B cell (primary cell): Measurements from ENCODE around the gene CYP26A1. TPM values are rescaled to one million over a fixed set of nuclear protein-coding genes. Genes with fewer than 3 reads are reported as not detected.
"Not testable (repeated sequence)": the region's sequence is repeated elsewhere in the genome, so short reads cannot be mapped to it uniquely, and the experiment has no call there.

ENCODE experiments used
- ATAC-seq: fragments of 200-7000 bp; cut with Tn5 transposase; one replicate; pipeline ENCODE4 v1.10.0; 2021; ENCODE audit warnings: low read depth, mild to moderate bottlenecking, moderate number of reproducible peaks, moderate library complexity
- CTCF ChIA-PET: fragments of 350-600 bp; sonication (Branson Sonifier 250); formaldehyde crosslinking; loops from one replicate; lab custom pipeline; 2021; ENCODE audit warnings: antibody characterized with exemption, inconsistent platforms; lab: Charles Lee
- POLR2A ChIA-PET: fragments of 350-600 bp; sonication (Branson Sonifier 250); formaldehyde crosslinking; loops from one replicate; lab custom pipeline; 2021; ENCODE audit warnings: antibody characterized with exemption; lab: Charles Lee
- DNase-seq: peaks from one replicate; pipeline ENCODE4 v3.0.0; 2013
- H2AFZ ChIP-seq: 2 replicates; pipeline ENCODE4 v1.6.1; 2012; ENCODE audit warnings: mild to moderate bottlenecking, low read depth, low read length; ENCODE audit not compliant: insufficient read depth, poor library complexity, severe bottlenecking
- H3K27ac ChIP-seq, 2 donors: 1 replicate in 1 of 2; 2 replicates in 1 of 2; pipeline ENCODE4 v1.5.1; 2012 to 2013; ENCODE audit warnings: low read length in 2 of 2, mild to moderate bottlenecking in 2 of 2, moderate library complexity in 1 of 2
- H3K27me3 ChIP-seq, 4 experiments: fragments of 200-600 bp in 1 of 4; sonication (generic) in 1 of 4; replicated peaks in 1 of 4; 1 replicate in 2 of 4; 2 replicates in 2 of 4; pipeline versions ENCODE4 v1.6.1 to v1.7.0; 2013 to 2016; ENCODE audit warnings: low read length in 3 of 4, mild to moderate bottlenecking in 2 of 4, mixed read lengths in 1 of 4, moderate library complexity in 1 of 4; ENCODE audit not compliant: insufficient read depth in 4 of 4, control insufficient read depth in 3 of 4; ENCODE audit errors: control extremely low read depth in 1 of 4
- H3K36me3 ChIP-seq, 2 experiments: replicated peaks in 1 of 2; 1 replicate in 1 of 2; 2 replicates in 1 of 2; pipeline versions ENCODE4 v1.6.1 to v1.7.1; 2013; ENCODE audit warnings: low read length in 1 of 2; ENCODE audit not compliant: insufficient read depth in 2 of 2, control insufficient read depth in 1 of 2; ENCODE audit errors: control extremely low read depth in 1 of 2, extremely low read depth in 1 of 2
- H3K4me1 ChIP-seq, 2 donors: fragments of 200-600 bp in 1 of 2; sonication (generic) in 1 of 2; 1 replicate in 1 of 2; 2 replicates in 1 of 2; pipeline versions ENCODE4 v1.5.1 to v1.6.1; 2013 to 2017; ENCODE audit warnings: low read length in 2 of 2; ENCODE audit not compliant: control insufficient read depth in 2 of 2, insufficient read depth in 2 of 2
- H3K4me2 ChIP-seq: replicated peaks from 2 replicates; pipeline ENCODE3; 2012; ENCODE audit warnings: mild to moderate bottlenecking, low read depth, low read length; ENCODE audit not compliant: poor library complexity, severe bottlenecking
- H3K4me3 ChIP-seq, 5 experiments: fragments of 200-600 bp in 1 of 5; sonication (generic) in 1 of 5; 1 replicate in 3 of 5; 2 replicates in 2 of 5; pipeline versions ENCODE4 v1.5.1 to v1.7.0; 2011 to 2016; ENCODE audit warnings: low read length in 4 of 5, mild to moderate bottlenecking in 4 of 5, low read depth in 2 of 5, control low read depth in 1 of 5, moderate library complexity in 1 of 5; ENCODE audit not compliant: insufficient read depth in 1 of 5; ENCODE audit errors: control extremely low read depth in 1 of 5, extremely low read depth in 1 of 5
- H3K79me2 ChIP-seq: fragments of 200-600 bp; sonication (generic); one replicate; pipeline ENCODE4 v1.6.0; 2016; ENCODE audit warnings: low read length; ENCODE audit not compliant: control insufficient read depth, insufficient read depth
- H3K9ac ChIP-seq: fragments of 200-600 bp; sonication (generic); 2 replicates; pipeline ENCODE4 v1.6.1; 2017; ENCODE audit warnings: mild to moderate bottlenecking, low read length, moderate library complexity
- H3K9me3 ChIP-seq, 3 donors: one replicate each; pipeline versions ENCODE4 v1.6.1 to v1.7.1; 2013; ENCODE audit warnings: low read length in 2 of 3; ENCODE audit not compliant: control insufficient read depth in 2 of 3, insufficient read depth in 1 of 3; ENCODE audit errors: control extremely low read depth in 1 of 3
- H4K20me1 ChIP-seq: 2 replicates; pipeline ENCODE4 v1.6.0; 2012; ENCODE audit warnings: mild to moderate bottlenecking, low read length; ENCODE audit not compliant: insufficient read depth, control insufficient read depth, poor library complexity, severe bottlenecking
- H3K27ac Mint-ChIP-seq: one replicate; pipeline ENCODE4 v1.8.0; 2021; ENCODE audit warnings: mixed read lengths
- H3K27me3 Mint-ChIP-seq: one replicate; pipeline ENCODE4 v1.8.0; 2021; ENCODE audit warnings: mixed read lengths
- H3K4me1 Mint-ChIP-seq: one replicate; pipeline ENCODE4 v1.8.0; 2021; ENCODE audit warnings: mixed read lengths
- H3K4me3 Mint-ChIP-seq: one replicate; pipeline ENCODE4 v1.8.0; 2021; ENCODE audit warnings: mixed read lengths
- H3K9me3 Mint-ChIP-seq: one replicate; pipeline ENCODE4 v1.8.0; 2022; ENCODE audit warnings: mixed read lengths; ENCODE audit not compliant: insufficient read depth
- CTCF ChIP-seq: fragments of 200-600 bp; IDR thresholded peaks from one replicate; pipeline ENCODE4 v1.8.0; 2022; ENCODE audit warnings: antibody characterized with exemption, mild to moderate bottlenecking
- EZH2 ChIP-seq: IDR thresholded peaks from 2 replicates; pipeline ENCODE4 v1.6.1; 2012; ENCODE audit warnings: borderline replicate concordance, low read depth, mild to moderate bottlenecking, moderate library complexity, low read length; ENCODE audit not compliant: insufficient read depth, poor library complexity, severe bottlenecking
- WGBS: methylation state at CpG from one replicate; pipeline ENCODE4 v1.1.5; 2013; ENCODE audit warnings: missing lambda C conversion rate; ENCODE audit not compliant: insufficient coverage; 5-methylcytosine and 5-hydroxymethylcytosine counted together
- intact Hi-C: fragments of 100-400 bp; cut with micrococcal nuclease; formaldehyde crosslinking; loops from one replicate; pipeline ENCODE4 v1.10.0; 2022
- polyA plus RNA-seq: library from polyadenylated mRNA; depleted of rRNA; stranded (reverse); fragments of >200 nt; gene quantifications from 2 replicates; pipeline ENCODE4 v1.2.3, GENCODE V29; 2012
- total RNA-seq, 2 donors: library from RNA; stranded (reverse); fragments of 120-200 nt in 1 of 2; gene quantifications; 1 replicate in 1 of 2; 2 replicates in 1 of 2; pipeline versions ENCODE4 v1.2.3 to v1.2.4, GENCODE V29; 2013 to 2022

Gene CYP26A1
- total and polyA plus RNA-seq, 2 donors (not counting 1 experiment from before 2014, with no cell fraction given) = not detected

GRCh38 chr10:93099670-93100069 is 26.0 kb downstream of the CYP26A1 start:
- TF ChIP-seq EZH2 (no peak), CTCF (no peak)
- Histone ChIP-seq H3K9me3 (peaks cover 0 to 2% (median 0%) of the 10 kb centered on the region in 3 donors), H2AFZ (no peak overlapping the region), H3K4me3 (no peak overlapping the region), H3K4me1 (no peaks in the 10 kb centered on the region), H3K27ac (no peak overlapping the region), H3K9ac (no peak overlapping the region), H4K20me1 (no peaks in the 10 kb centered on the region), H3K27me3 (no peaks in the 10 kb centered on the region), H3K79me2 (no peaks in the 10 kb centered on the region), H3K4me2 (no peak overlapping the region), H3K36me3 (no peaks in the 10 kb centered on the region)
- CTCF ChIA-PET = no interaction called here
- DNase-seq (no peak), ATAC-seq (no peak)
- WGBS = 73% methylated on average over 6 of the region's 7 CpGs
- no peak overlapping the region for H3K27ac Mint-ChIP-seq
- H3K4me3 Mint-ChIP-seq = no peak overlapping the region
- POLR2A ChIA-PET = no interaction called here
- intact Hi-C loops = no loop called here
- H3K9me3 Mint-ChIP-seq = no peaks in the 10 kb centered on the region
- H3K27me3 Mint-ChIP-seq = peaks cover 12% of the 10 kb centered on the region
- no peaks in the 10 kb centered on the region for H3K4me1 Mint-ChIP-seq

- H3K36me3 ChIP-seq, POLR2A ChIA-PET, H3K27me3 ChIP-seq, H3K9ac ChIP-seq, H3K9me3 Mint-ChIP-seq, H3K27ac ChIP-seq, intact Hi-C loops, ATAC-seq, H2AFZ ChIP-seq, H3K4me3 ChIP-seq, H3K4me2 ChIP-seq, DNase-seq, H3K4me1 Mint-ChIP-seq, H3K9me3 ChIP-seq, H4K20me1 ChIP-seq, H3K79me2 ChIP-seq, H3K4me3 Mint-ChIP-seq, H3K4me1 ChIP-seq, H3K27ac Mint-ChIP-seq: not testable (repeated sequence)
- H3K27me3 Mint-ChIP-seq = peaks cover 12% of the 10 kb centered on the region
- CTCF ChIA-PET = interaction anchor here (0.7 kb wide), 1 partner anchor 15 kb away, joined by 3 read pairs; no protein-coding TSS in a partner anchor
- 94% methylated on average over 3 of the region's 3 CpGs for WGBS
Observed at GRCh38 chr10:93101148-93101547, 27.5 kb downstream of the CYP26A1 start.
